UCSD-AML1 (cell line): ENCODE measurements around the gene C1QTNF12.

Experiments
- DNase-seq: peaks from one replicate; lab custom pipeline; 2025; ENCODE audit not compliant: unreplicated experiment; lab: John Stamatoyannopoulos, UW

The C1QTNF12 gene

DNA sequence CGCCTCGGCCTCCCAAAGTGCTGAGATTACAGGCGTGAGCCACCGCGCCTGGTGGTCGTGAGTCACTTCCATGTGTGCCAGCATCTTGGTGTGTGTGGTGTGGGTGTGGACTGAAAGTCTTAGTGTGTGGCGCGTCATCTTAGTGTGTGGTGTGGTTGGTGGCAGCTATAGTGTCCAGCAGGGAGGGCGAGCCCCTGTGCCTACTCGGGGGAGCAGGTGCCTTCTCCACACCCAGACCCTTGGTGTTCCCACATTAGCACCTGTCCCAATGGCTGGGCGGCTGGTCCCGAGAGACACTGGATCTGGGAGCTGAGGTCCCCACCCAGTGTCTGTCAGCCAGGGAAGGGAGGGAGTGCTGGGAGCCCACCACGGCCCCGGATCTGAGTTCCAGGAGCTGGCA, 36.5 kb upstream of the C1QTNF12 start:
- no peak for DNase-seq

DNA sequence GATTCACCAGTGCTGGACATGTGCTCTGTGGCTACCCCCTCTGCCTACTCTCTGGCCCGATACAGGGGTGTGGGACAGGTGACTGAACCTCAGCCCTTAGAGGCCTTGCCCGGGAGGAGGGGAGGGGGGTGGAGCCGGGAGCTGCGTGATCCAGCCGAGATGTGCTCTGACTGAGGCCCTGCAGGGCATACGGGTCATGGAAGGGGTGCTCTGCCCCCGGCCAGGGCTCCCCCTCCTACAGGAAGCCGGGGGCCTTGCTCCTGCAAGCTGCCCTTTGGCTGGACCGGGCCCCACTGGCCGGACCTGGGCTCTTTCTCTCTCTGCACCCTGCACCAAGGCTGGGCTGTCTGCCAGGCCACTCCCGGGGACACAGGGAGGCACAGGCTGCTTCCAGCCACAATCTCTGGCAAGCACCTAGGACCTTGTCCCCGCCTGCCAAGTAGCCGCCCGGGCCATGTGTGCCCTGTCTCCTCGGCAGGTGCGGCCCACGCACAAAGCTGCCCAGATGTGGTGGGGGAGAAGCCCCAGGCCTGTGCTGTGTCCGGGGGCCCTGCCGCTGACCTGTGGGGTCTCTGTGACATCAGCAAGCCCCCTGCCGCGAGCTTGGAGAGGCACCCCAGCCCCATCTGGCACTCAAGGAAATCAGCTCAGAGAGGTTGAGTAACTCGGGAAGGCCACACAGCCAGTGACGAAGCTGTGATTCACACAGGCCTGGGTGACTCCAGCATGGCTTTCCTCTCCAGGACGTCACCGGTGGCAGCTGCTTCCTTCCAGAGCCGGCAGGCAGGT, 35.2 kb upstream of the C1QTNF12 start:
- no peak for DNase-seq

DNA sequence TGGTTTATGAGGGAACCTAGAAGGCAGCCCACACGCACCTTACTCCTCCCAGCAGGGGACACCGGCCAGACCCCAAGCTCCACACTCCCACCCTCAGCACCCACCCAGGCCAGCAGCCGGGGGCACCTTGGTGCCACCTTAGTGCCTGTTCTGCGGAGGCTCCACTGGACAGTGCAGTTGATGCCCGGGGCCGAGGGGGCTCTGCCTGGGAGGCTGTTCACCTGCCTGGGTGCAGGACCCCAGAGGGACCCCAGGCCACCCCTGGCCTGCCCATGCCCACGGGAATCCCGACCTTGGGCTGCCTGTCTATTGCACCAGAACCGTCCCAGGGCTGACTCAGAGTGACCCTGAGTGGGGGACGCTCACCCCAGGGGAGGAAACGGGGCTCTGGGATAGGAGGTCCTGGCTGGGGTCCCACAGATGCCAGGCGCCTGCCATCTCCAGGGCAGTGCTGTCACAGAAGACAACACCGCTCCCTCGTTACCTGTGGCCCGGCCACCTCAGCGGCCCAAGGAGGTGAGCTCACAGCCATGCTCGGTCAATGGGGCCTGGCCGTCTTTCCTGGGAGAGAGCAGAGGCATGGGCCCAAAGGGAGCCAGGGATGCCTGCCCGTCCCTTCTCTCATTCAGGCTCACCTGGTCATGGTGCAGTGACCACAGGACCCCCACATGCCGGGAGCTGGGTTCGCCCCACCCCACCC, 34.4 kb upstream of the C1QTNF12 start:
- no peak for DNase-seq

GRCh38 chr1:1279028-1279427, 32.5 kb upstream of the C1QTNF12 start:
- no peak for DNase-seq

DNA sequence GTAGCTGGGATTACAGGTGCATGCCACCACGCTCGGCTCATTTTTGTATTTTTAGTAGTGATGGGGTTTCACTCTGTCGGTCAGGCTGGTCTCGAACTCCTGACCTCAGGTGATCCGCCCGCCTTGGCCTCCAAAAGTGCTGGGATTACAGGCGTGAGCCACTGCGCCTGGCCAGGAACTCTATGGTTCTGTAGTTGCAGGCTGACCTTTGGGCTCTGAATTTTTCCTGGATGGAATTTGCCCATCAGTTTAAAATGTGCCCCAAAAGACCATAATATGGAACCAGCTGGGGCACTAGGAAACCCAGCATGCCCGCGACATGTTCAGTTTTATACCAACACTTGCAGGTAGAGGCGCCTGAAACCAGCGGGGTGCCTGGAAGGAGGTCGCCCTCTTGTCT, 32.1 kb upstream of the C1QTNF12 start:
- DNase-seq = no peak

- DNase-seq = no peak
These were observed 29.3 kb upstream of the C1QTNF12 start for GRCh38 chr1:1275836-1276235.

- DNase-seq = no peak
These were observed 28.5 kb upstream of the C1QTNF12 start for GRCh38 chr1:1274931-1275431.

GRCh38 chr1:1274299-1274930, 27.9 kb upstream of the C1QTNF12 start:
- DNase-seq = no peak

DNA sequence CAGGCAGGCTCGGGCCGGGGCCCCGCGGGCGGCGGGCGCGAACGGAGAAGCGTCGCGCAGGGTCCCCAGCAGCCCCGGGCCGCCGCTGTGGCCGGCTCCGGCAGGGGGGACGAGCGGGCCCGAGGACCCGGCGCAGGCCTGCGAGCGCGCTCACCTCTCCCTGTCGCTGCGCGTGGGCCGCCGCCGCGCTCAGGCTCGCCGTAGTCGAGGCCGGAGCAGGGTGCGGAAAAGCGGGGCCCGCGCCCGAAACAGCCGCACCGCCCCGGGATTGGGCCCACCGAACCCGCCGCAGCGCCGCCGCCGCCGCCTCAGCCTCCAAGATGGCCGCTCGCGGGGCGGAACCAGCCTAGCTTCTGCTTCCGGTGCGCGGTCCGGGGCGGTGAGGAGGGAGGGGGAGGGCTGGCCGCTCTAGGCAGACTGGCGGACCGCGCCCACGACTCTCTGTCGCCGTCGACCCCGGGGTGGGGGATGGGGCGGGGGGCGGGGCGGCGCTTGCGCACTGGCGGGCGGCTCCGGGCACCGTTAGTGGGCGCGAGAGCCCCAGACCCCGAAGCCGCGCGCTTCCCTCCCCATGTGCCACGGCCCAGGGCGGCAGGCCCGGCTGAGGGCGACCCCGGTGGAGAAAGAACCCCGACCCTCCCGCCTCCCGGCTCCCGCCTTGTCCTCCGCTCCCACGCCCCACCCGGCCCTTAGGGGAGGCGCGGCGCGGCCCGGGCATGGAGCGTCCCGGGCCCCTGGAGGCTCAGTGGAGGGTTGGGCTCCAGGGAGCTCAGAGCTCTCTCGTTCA, 27.2 kb upstream of the C1QTNF12 start, which contains the start of gene UBE2J2:
UBE2J2 (minus strand) TSS at position 343 of the 787 bp plus-strand sequence. CDS start 5,862 bp downstream, outside the sequence.
- DNase-seq = peak; percentile 89

DNA sequence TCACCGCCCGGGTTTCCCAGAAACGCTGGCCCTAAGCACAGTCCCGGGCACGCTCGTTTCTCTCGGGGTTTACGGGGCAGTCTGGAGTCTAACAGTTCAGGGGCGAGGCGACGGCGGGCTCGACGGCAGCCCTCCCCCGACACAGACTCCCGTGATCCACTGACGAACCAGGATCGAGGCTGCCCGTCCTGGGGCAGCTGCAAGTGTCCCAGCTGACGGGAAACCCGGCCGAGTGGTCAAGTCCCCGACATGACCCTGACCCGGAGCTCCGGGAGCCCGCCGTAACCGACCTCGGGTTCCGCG, 26.6 kb upstream of the C1QTNF12 start:
- DNase-seq = no peak

DNA sequence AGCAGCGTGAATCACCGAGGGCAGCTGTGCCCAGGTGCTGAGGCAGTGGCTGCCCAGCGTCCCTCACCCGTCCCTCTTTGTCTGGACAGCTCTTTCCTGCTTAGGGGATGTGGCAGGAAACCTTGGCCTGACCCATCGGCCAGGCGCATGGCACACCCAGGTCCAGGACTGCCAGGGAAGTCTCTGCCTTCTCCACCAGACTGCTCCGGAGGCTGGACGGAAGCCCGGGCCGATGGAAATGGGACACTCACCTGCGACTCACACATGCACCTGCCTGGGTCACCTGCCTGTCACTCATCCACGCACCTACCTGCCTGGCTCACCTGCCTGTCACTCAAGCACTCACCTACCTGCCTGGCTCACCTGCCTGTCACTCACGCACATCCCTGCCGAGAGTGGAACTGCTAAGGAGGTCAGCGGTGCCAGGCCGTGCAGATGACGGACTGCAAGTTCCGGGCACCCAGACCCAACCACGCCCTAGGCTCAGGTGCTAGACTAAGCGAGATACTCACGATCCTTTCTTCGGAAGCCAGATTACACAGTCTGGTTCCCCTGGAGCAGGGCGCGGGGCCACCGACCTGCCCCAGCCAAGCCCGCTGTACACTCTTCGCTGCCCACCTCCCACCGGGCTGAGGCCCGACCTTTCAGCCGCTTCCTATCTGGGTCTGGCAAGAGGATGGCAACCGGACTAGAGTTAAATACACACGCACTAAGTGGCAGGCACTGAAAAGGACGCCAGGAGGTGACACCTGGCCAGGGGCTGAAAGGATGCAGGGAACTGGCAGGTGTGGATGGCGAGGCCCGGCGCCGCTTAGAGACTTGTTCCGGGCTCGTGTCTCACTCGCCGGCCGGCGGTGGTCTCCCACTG, 26.1 kb upstream of the C1QTNF12 start:
- no peak for DNase-seq

DNA sequence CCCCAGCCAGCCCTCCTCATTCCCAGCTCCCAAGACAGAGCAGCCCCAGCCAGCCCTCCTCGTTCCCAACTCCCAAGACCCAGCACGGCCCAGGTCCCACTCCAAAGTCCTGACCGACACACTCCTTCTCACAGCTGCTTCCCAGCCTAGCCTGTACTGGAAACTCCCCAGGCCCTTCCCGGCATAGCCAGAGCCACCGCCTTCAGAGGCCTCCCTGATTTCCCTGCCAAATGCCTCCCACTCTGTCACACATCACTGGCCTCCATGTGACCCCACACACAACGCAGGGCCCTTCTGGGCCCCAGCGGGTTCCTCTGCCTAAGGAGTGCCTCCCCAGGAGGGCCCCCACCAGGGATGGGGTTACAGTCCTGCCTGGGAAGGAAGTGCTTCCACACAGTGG, 24.3 kb upstream of the C1QTNF12 start:
- no peak for DNase-seq

- DNase-seq = no peak
These were observed 21.8 kb upstream of the C1QTNF12 start for GRCh38 chr1:1268284-1268682.

DNA sequence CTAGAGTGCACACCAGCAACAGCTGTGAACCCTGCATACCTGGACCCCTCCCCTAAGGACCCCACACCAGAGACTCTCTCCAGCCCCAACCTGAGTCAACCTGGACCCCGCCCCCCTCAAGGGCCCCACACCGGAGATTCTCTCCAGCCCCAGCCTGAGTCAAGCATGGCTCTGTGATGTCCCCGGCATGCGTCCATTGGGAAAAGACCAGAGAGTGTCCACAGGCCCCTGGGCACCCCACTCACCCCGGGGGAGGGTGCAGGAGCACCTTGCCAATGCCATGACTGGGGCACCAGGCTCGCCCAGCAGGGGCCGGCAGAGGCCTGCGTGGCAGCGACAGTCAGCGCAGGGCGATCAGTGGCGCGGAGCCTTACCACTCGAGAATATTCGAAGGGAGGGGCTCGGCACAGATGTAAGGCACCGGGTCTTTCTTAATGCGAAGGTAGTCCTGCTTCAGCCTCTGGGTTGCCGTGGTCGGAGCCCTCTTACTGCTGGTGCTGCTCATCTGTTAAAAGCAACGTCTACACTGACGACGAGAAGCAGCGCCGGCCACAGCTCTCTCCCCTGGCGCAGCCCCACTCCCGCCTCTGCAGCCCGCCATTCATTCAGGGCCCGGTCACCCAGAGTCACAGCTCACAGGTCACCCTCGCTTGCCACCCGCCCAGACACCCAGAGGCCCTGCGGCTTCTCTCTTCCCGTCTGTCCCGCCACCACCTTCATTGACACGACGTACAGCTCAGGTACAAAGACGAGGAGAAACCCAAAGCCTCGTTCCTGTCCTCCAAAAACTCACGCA, 21.2 kb upstream of the C1QTNF12 start:
- DNase-seq = no peak

- DNase-seq = peak; percentile 19
These were observed 18.3 kb upstream of the C1QTNF12 start for GRCh38 chr1:1264868-1265272.

GRCh38 chr1:1264026-1264425, 17.5 kb upstream of the C1QTNF12 start:
- no peak for DNase-seq

GRCh38 chr1:1262758-1263157, 16.2 kb upstream of the C1QTNF12 start:
- DNase-seq = no peak

DNA sequence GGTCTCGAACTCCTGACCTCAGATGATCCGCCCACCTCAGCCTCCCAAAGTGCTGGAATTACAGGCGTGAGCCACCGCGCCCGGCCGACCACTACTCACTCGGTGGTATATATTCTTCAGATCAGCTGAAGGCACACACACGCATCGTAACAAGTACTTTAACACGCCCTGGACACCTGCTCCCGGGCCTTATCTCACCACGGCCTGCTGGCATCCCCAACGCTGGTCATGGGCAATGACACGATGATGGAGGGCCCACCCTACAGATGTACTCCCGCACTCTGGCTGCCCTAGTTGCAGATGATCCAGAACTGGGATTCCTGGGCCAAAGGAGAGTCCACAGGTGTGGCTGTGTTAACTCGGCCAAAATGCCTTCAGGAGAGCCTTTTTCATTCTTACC, 15.5 kb upstream of the C1QTNF12 start:
- DNase-seq = no peak

DNA sequence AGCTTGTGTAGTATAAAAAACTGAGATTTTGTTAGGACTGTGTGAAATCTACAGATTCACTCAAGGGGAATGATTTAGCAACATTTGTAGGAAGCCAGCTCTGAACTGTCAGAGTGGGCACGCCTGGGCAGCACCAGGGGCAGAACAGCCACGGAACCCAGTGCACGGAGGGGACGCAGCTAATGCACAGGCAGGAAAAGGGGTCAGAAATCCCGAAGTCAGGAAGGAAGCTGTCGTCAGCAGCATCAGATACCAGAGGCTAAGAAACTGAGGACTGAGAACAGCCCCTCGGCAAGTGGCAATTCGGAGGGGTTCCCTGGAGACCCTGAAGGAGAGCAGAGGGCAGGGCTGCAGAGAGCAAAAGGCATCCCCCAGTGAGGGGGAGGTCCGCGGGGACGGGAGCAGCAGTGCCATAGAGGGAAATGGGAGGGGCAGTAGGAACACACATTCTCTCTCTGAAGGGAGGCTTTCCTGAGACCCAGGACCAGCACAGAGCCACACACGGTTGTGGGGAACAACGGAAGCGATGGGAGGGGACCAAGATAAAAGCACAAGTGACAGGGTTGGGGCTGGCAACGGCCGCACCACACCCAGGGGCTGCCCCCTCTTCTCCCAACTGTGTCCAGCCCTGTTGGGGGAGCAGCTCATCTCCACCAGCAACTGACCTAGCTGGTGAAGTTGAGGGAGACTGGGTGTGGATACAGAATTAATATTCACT, 14.5 kb upstream of the C1QTNF12 start:
- DNase-seq = no peak
